Midbrain (tissue), 1 donor: ENCODE measurements around the gene NISCH.

Experiments
- DNase-seq: peaks from one replicate; lab custom pipeline; 2025; lab: John Stamatoyannopoulos, UW

The NISCH gene

GRCh38 chr3:52435246-52436101 is 19.9 kb upstream of the NISCH start:
- DNase-seq = no peak

- no peak for DNase-seq
Observed at GRCh38 chr3:52436500-52437149, 18.8 kb upstream of the NISCH start.

- no peak for DNase-seq
Observed at GRCh38 chr3:52437326-52438103, 17.9 kb upstream of the NISCH start.

GRCh38 chr3:52438104-52438376 is 17.4 kb upstream of the NISCH start:
- DNase-seq = no peak

GRCh38 chr3:52438579-52439425 is 16.6 kb upstream of the NISCH start:
- DNase-seq = no peak

- DNase-seq = no peak
Observed at GRCh38 chr3:52439426-52440248, 15.8 kb upstream of the NISCH start.

- no peak for DNase-seq
Observed at GRCh38 chr3:52440249-52440551, 15.2 kb upstream of the NISCH start.

GRCh38 chr3:52440671-52441070 is 14.7 kb upstream of the NISCH start:
- DNase-seq = no peak

GRCh38 chr3:52441091-52441771 is 14.2 kb upstream of the NISCH start:
- no peak for DNase-seq

- DNase-seq = no peak
Observed at GRCh38 chr3:52441772-52442332, 13.6 kb upstream of the NISCH start.

GRCh38 chr3:52442409-52443267 is 12.8 kb upstream of the NISCH start:
- no peak for DNase-seq

GRCh38 chr3:52443268-52443610 is 12.2 kb upstream of the NISCH start:
- DNase-seq = no peak

GRCh38 chr3:52443791-52444687 is 11.4 kb upstream of the NISCH start:
- no peak for DNase-seq

- DNase-seq = no peak
Observed at GRCh38 chr3:52444860-52445793, 10.3 kb upstream of the NISCH start, which contains the start of gene SEMA3G. Gene SEMA3G (minus strand): TSS chr3:52445103. CDS start chr3:52445027, 76 bp downstream.

- no peak for DNase-seq
Observed at GRCh38 chr3:52446042-52446441, 9.4 kb upstream of the NISCH start.

GRCh38 chr3:52446631-52447511 is 8.5 kb upstream of the NISCH start:
- DNase-seq = peak; percentile 42
